Thyroid gland (tissue), 4 donors: ENCODE data around the gene ANKRD11. TPM values are rescaled to one million over a fixed set of nuclear protein-coding genes. Genes with fewer than 3 reads are reported as not detected.

ENCODE experiments used
- DNase-seq, 2 donors: peaks; one replicate each; pipeline ENCODE4 v3.0.0-alpha.2; 2019
- H3K27ac ChIP-seq, 3 donors: fragments of 200-600 bp; sonication (generic); 1 replicate in 2 of 3; 2 replicates in 1 of 3; pipeline ENCODE4 v1.5.1; 2016 to 2019; ENCODE audit warnings: mild to moderate bottlenecking in 1 of 3, moderate library complexity in 1 of 3
- H3K27me3 ChIP-seq: fragments of 200-600 bp; sonication (generic); one replicate; pipeline ENCODE4 v1.5.1; 2019
- H3K36me3 ChIP-seq, 2 donors: fragments of 200-600 bp; sonication (generic); one replicate each; pipeline ENCODE4 v1.5.1; 2016 to 2019
- H3K4me1 ChIP-seq, 2 donors: fragments of 200-600 bp; sonication (generic); one replicate each; pipeline ENCODE4 v1.5.1; 2017 to 2019
- H3K4me3 ChIP-seq, 3 donors: fragments of 200-600 bp; sonication (generic); replicated peaks in 1 of 3; 1 replicate in 2 of 3; 2 replicates in 1 of 3; pipeline ENCODE4 v1.5.1; 2016; ENCODE audit warnings: mild to moderate bottlenecking in 1 of 3
- H3K9me3 ChIP-seq: fragments of 200-600 bp; sonication (generic); one replicate; pipeline ENCODE4 v1.5.1; 2017
- POLR2A ChIP-seq, 2 donors: fragments of 450-650 bp; IDR thresholded peaks; one replicate each; pipeline ENCODE4 v1.6.1; 2017; ENCODE audit warnings: antibody characterized with exemption in 2 of 2, mild to moderate bottlenecking in 2 of 2, moderate library complexity in 1 of 2
- WGBS, 2 donors: methylation state at CpG; one replicate each; pipeline ENCODE4 v1.1.5; 2017; 5-methylcytosine and 5-hydroxymethylcytosine counted together
- intact Hi-C: fragments of 100-400 bp; cut with DNase I; formaldehyde crosslinking; loops from one replicate; pipeline ENCODE4 v1.15.1; 2023
- total RNA-seq, 4 donors: library from RNA; depleted of rRNA; stranded (reverse); fragments of >200 nt; gene quantifications; one replicate each; pipeline ENCODE4 v1.2.3, GENCODE V29; 2016
- TF ChIP-seq, protein P1 (sequence below), 6 experiments: fragments of 200-600 bp in 3 of 6; fragments of 450-650 bp in 3 of 6; sonication (generic) in 3 of 6; IDR thresholded peaks; one replicate each; pipeline ENCODE4 v1.5.1; 2016 to 2019; ENCODE audit warnings: antibody characterized with exemption in 6 of 6, mild to moderate bottlenecking in 2 of 6, inconsistent platforms in 1 of 6, moderate library complexity in 1 of 6

ANKRD11 gene
- total RNA-seq, 4 donors from 2014 or later = 62.1 to 90.4 (median 75.0) TPM

DNA sequence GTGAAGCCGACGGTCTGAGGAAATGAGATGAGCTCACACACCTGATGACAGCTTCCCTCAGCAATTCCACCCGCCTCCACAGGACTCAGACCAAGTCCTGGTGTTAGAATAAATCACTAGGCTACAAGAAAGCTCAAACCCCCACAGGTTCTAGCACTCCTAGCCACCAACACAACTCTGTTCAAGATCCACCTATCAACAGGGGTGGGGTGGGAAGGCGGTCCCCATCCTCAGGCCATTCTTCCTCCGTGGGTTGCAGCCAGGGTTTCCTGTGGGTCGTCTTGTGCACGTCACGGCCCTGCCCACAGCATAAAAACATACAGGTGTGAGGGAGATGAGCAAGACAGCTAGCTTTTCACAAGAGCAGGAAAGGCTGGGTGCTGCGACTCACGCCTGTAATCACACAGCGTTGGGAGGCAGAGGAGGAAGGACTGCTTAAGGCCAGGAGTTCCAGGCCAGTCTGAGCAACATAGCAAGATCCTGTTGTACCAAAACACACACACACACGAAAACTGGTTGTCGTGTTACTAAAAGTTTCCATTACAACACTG lies 81.1 kb downstream of the ANKRD11 start:
- Histone ChIP-seq H3K27me3 (no peaks in the 10 kb centered on the region), H3K4me1 (peaks cover 52 to 80% of the 10 kb centered on the region in 2 donors), H3K9me3 (no peaks in the 10 kb centered on the region), H3K27ac (peak overlapping the region in 1 of 3 donors; percentile 35), H3K4me3 (no peak overlapping the region), H3K36me3 (no peaks in the 10 kb centered on the region)
- intact Hi-C loops = no loop called here
- DNase-seq = peak in 1 of 2 donors; percentile 13
- WGBS, 2 donors = 78 to 85% methylated on average over 13 of the region's 13 CpGs
- no peak for TF ChIP-seq POLR2A (IDR thresholded peaks at IDR 0.05)
- TF ChIP-seq, protein P1, sequence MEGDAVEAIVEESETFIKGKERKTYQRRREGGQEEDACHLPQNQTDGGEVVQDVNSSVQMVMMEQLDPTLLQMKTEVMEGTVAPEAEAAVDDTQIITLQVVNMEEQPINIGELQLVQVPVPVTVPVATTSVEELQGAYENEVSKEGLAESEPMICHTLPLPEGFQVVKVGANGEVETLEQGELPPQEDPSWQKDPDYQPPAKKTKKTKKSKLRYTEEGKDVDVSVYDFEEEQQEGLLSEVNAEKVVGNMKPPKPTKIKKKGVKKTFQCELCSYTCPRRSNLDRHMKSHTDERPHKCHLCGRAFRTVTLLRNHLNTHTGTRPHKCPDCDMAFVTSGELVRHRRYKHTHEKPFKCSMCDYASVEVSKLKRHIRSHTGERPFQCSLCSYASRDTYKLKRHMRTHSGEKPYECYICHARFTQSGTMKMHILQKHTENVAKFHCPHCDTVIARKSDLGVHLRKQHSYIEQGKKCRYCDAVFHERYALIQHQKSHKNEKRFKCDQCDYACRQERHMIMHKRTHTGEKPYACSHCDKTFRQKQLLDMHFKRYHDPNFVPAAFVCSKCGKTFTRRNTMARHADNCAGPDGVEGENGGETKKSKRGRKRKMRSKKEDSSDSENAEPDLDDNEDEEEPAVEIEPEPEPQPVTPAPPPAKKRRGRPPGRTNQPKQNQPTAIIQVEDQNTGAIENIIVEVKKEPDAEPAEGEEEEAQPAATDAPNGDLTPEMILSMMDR (IDR thresholded peaks at IDR 0.05) = no peak

DNA sequence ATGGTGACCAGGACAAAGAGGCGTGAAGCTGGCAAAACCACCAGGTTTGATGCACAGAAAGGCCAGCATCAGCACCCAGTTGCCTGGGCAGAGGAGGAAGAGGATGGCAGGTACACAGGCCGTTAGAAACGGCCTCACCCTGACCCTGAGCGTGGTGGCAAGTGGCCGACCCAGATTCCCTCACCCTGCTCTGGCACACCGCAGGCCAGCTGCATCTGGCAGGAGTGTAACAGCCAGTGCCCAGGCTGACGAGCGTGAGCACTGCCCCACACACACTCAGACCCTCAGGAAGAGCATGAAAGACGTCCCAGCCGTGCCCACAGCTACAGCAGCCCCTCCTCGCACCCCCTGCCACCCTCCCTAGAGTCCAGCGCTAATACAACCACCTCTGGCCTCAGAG lies 82.0 kb downstream of the ANKRD11 start:
- Histone ChIP-seq H3K27ac (peak overlapping the region in 1 of 3 donors; percentile 35), H3K36me3 (no peaks in the 10 kb centered on the region), H3K9me3 (no peaks in the 10 kb centered on the region), H3K27me3 (no peaks in the 10 kb centered on the region), H3K4me1 (peaks cover 44 to 80% of the 10 kb centered on the region in 2 donors), H3K4me3 (no peak overlapping the region)
- TF ChIP-seq, protein P1 (IDR thresholded peaks at IDR 0.05) = no peak
- TF ChIP-seq POLR2A (IDR thresholded peaks at IDR 0.05) = no peak
- DNase-seq = peak in 1 of 2 donors; percentile 22
- 45 to 51% methylated on average over 8 to 12 of the region's 12 CpGs for WGBS, 2 donors
- intact Hi-C loops = no loop called here

GRCh38 chr16:89407925-89408300 lies 82.4 kb downstream of the ANKRD11 start:
- Histone ChIP-seq H3K27ac (no peak overlapping the region), H3K36me3 (no peaks in the 10 kb centered on the region), H3K27me3 (no peaks in the 10 kb centered on the region), H3K4me1 (peaks cover 44 to 80% of the 10 kb centered on the region in 2 donors), H3K9me3 (no peaks in the 10 kb centered on the region), H3K4me3 (no peak overlapping the region)
- DNase-seq = no peak
- intact Hi-C loops = no loop called here
- WGBS, 2 donors = 64 to 65% methylated on average over 5 of the region's 5 CpGs
- TF ChIP-seq, protein P1 (IDR thresholded peaks at IDR 0.05) = no peak
- no peak for TF ChIP-seq POLR2A (IDR thresholded peaks at IDR 0.05)

- Histone ChIP-seq H3K27me3 (no peaks in the 10 kb centered on the region), H3K27ac (no peak overlapping the region), H3K36me3 (no peaks in the 10 kb centered on the region), H3K4me3 (no peak overlapping the region), H3K9me3 (no peaks in the 10 kb centered on the region), H3K4me1 (peaks cover 44 to 78% of the 10 kb centered on the region in 2 donors)
- intact Hi-C loops = no loop called here
- WGBS, 2 donors = 69 to 76% methylated on average over 17 of the region's 17 CpGs
- no peak for DNase-seq
- no peak for TF ChIP-seq POLR2A (IDR thresholded peaks at IDR 0.05)
- TF ChIP-seq, protein P1 (IDR thresholded peaks at IDR 0.05) = no peak
Measured at GRCh38 chr16:89407282-89407924, 83.0 kb downstream of the ANKRD11 start.

DNA sequence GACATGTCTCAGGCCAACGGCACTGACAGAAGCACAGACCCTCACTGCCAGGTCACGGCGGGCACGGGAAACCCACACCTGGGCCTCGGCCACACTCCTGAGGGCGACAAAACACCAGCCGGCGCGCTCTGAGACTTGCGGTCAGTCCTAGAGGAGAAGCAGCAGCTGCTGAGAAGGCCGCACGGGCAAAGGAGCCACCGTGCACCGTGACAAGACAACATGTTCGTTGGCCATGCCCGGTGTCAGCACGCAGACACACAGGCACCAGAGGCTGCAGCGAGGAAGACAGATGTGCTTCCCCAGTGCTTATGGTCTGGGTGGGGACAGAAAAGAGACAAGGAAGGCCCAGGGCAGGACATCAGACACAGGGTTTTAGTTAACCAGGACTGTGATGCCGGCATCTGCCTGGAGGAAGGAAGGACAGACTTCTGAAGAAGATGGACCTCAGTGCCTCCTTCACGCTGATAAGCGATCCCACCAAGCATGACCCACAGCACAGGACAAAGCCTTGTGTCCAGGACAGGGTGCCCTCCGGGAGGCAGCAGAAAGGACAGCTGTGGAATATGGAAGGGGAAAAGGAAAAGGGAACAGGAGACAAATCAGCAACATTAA lies 84.0 kb downstream of the ANKRD11 start:
- DNase-seq = no peak
- H3K4me1 ChIP-seq = peaks cover 43 to 70% of the 10 kb centered on the region in 2 donors
- no peaks in the 10 kb centered on the region for H3K27me3 ChIP-seq
- no peaks in the 10 kb centered on the region for H3K36me3 ChIP-seq
- no peak overlapping the region for H3K4me3 ChIP-seq
- intact Hi-C loops = no loop called here
- no peak for TF ChIP-seq POLR2A (IDR thresholded peaks at IDR 0.05)
- TF ChIP-seq, protein P1 (IDR thresholded peaks at IDR 0.05) = no peak
- H3K9me3 ChIP-seq = no peaks in the 10 kb centered on the region
- H3K27ac ChIP-seq = no peak overlapping the region
- 86 to 90% methylated on average over 13 to 14 of the region's 22 CpGs for WGBS, 2 donors
